DND-41 (cell line): ENCODE measurements around the gene MECP2.

ENCODE experiments used
- CTCF ChIP-seq: IDR thresholded peaks from 2 replicates; pipeline ENCODE4 v1.5.1; 2012; ENCODE audit warnings: borderline replicate concordance, low read length, moderate library complexity, mild to moderate bottlenecking; ENCODE audit not compliant: poor library complexity, severe bottlenecking; ENCODE audit errors: extremely low read depth
- EZH2 ChIP-seq: IDR thresholded peaks from 3 replicates; pipeline ENCODE4 v1.6.1; 2012; ENCODE audit warnings: borderline replicate concordance, low read depth, mild to moderate bottlenecking, moderate library complexity, low read length, inconsistent platforms; ENCODE audit not compliant: severe bottlenecking

- TF ChIP-seq CTCF (no peak), EZH2 (no peak)
Measured at GRCh38 chrX:154044091-154044490, 53.4 kb downstream of the MECP2 start.
